Keratinocyte (primary cell): ENCODE data around the gene CYP46A1. TPM values are rescaled to one million over a fixed set of nuclear protein-coding genes. Genes with fewer than 3 reads are reported as not detected.

ENCODE experiments used
- DNase-seq: peaks from one replicate; pipeline ENCODE4 v3.0.0-alpha.2; 2011; ENCODE audit warnings: low read depth, missing footprints, low spot score
- FAIRE-seq: peaks from 2 replicates; lab custom pipeline; 2011; peaks lifted over from hg19 to GRCh38; lab: Jason Lieb, UNC
- H2AFZ ChIP-seq: 2 replicates; pipeline ENCODE4 v1.6.0; 2012; ENCODE audit warnings: low read length, control low read depth, inconsistent platforms; ENCODE audit not compliant: control insufficient read depth
- H3K27ac ChIP-seq: 2 replicates; pipeline ENCODE4 v1.5.1; 2011; ENCODE audit warnings: low read length; ENCODE audit not compliant: control insufficient read depth, insufficient read depth
- H3K27me3 ChIP-seq: 3 replicates; pipeline ENCODE4 v1.6.0; 2011; ENCODE audit warnings: low read length; ENCODE audit not compliant: control insufficient read depth, insufficient read depth; ENCODE audit errors: extremely low read depth
- H3K36me3 ChIP-seq, 2 experiments: 2 replicates in 1 of 2; 3 replicates in 1 of 2; pipeline ENCODE4 v1.5.1; 2011; ENCODE audit warnings: low read length in 2 of 2, mild to moderate bottlenecking in 1 of 2; ENCODE audit not compliant: control insufficient read depth in 2 of 2, insufficient read depth in 2 of 2; ENCODE audit errors: extremely low read depth in 1 of 2
- H3K4me1 ChIP-seq: 3 replicates; pipeline ENCODE4 v1.5.1; 2011; ENCODE audit warnings: low read length; ENCODE audit not compliant: control insufficient read depth, insufficient read depth; ENCODE audit errors: extremely low read depth
- H3K4me2 ChIP-seq: 3 replicates; pipeline ENCODE4 v1.6.0; 2011; ENCODE audit warnings: low read depth, low read length; ENCODE audit not compliant: control insufficient read depth, insufficient read depth; ENCODE audit errors: extremely low read depth
- H3K4me3 ChIP-seq, 3 experiments: fragments of 200-600 bp in 1 of 3; sonication (generic) in 1 of 3; 2 replicates in 2 of 3; 3 replicates in 1 of 3; pipeline ENCODE4 v1.5.1; 2011 to 2016; ENCODE audit warnings: low read length in 3 of 3, mild to moderate bottlenecking in 3 of 3, control low read depth in 2 of 3, inconsistent platforms in 1 of 3, low read depth in 1 of 3, mixed read lengths in 1 of 3, mixed run types in 1 of 3, moderate library complexity in 1 of 3; ENCODE audit not compliant: control insufficient read depth in 2 of 3, insufficient read depth in 2 of 3; ENCODE audit errors: extremely low read depth in 1 of 3
- H3K79me2 ChIP-seq: 2 replicates; pipeline ENCODE4 v1.6.0; 2012; ENCODE audit warnings: low read length; ENCODE audit not compliant: control insufficient read depth, insufficient read depth
- H3K9ac ChIP-seq: 3 replicates; pipeline ENCODE4 v1.6.0; 2011; ENCODE audit warnings: low read length; ENCODE audit not compliant: control insufficient read depth, insufficient read depth; ENCODE audit errors: extremely low read depth
- H3K9me1 ChIP-seq: 3 replicates; pipeline ENCODE4 v1.6.0; 2011; ENCODE audit warnings: low read length; ENCODE audit not compliant: control insufficient read depth, insufficient read depth; ENCODE audit errors: extremely low read depth
- H3K9me3 ChIP-seq: 2 replicates; pipeline ENCODE4 v1.5.1; 2012; ENCODE audit warnings: low read depth, low read length; ENCODE audit not compliant: control insufficient read depth
- H4K20me1 ChIP-seq: 3 replicates; pipeline ENCODE4 v1.6.0; 2011; ENCODE audit warnings: low read length; ENCODE audit not compliant: control insufficient read depth, insufficient read depth; ENCODE audit errors: extremely low read depth
- CTCF ChIP-seq, 3 experiments: IDR thresholded peaks in 1 of 3; conservative IDR thresholded peaks in 1 of 3; optimal IDR thresholded peaks in 1 of 3; 2 replicates in 2 of 3; 3 replicates in 1 of 3; pipeline versions ENCODE3 to v1.5.1; 2011; ENCODE audit warnings: low read length in 3 of 3, mild to moderate bottlenecking in 3 of 3, moderate library complexity in 2 of 3, control low read depth in 1 of 3, inconsistent platforms in 1 of 3; ENCODE audit not compliant: insufficient read depth in 2 of 3; ENCODE audit errors: extremely low read depth in 1 of 3
- EZH2 ChIP-seq: IDR thresholded peaks from one replicate; pipeline ENCODE4 v1.6.1; 2012; ENCODE audit warnings: inconsistent platforms, mild to moderate bottlenecking, low read length, moderate library complexity
- dilution Hi-C: fragments of 300-500 bp; cut with MboI; formaldehyde crosslinking; loops from one replicate; pipeline ENCODE4 v1.7.0; 2020; ENCODE audit warnings: low sequenced_read_pairs; ENCODE audit not compliant: extremely low pct_ligation_motif_present
- polyA plus RNA-seq, 5 experiments: library from polyadenylated mRNA; depleted of rRNA in 3 of 5; stranded (reverse) in 3 of 5; stranded (forward) in 1 of 5; unstranded in 1 of 5; fragments of >200 nt; gene quantifications; 1 replicate in 1 of 5; 2 replicates in 3 of 5; 3 replicates in 1 of 5; pipeline versions ENCODE4 v1.2.1 to v1.2.3, GENCODE V29; 2011 to 2012; ENCODE audit warnings: missing spikeins in 2 of 5, low read depth in 1 of 5, low replicate concordance in 1 of 5

Gene CYP46A1
- polyA plus RNA-seq, 1 donor (not counting 4 experiments of a cell fraction or from before 2014, with no cell fraction given) = 0.01 TPM

GRCh38 chr14:99751539-99752485, 67.7 kb downstream of the CYP46A1 start:
- peak overlapping the region; percentile 70 for H3K4me2 ChIP-seq
- no peak overlapping the region for H3K4me3 ChIP-seq
- H3K27me3 ChIP-seq = peaks cover 9% of the 10 kb centered on the region
- peak overlapping the region; percentile 62 for H3K9ac ChIP-seq
- no peaks in the 10 kb centered on the region for H3K79me2 ChIP-seq
- FAIRE-seq (no peak), DNase-seq (no peak)
- TF ChIP-seq CTCF (optimal IDR thresholded peaks at IDR 0.05 in 1 of 3, IDR thresholded peaks at IDR 0.05 in 1 of 3, conservative IDR thresholded peaks at IDR 0.05 in 1 of 3; ENCODE audit: extremely low read depth in 1 of 3, insufficient read depth in 2 of 3, low read length in 3 of 3) (no peak), EZH2 (no peak)
- H2AFZ ChIP-seq = no peak overlapping the region
- no peaks in the 10 kb centered on the region for H3K9me3 ChIP-seq
- peaks cover 38% of the 10 kb centered on the region for H3K4me1 ChIP-seq
- dilution Hi-C loops = no loop called here
- no peaks in the 10 kb centered on the region for H4K20me1 ChIP-seq
- no peaks in the 10 kb centered on the region for H3K9me1 ChIP-seq
- no peak overlapping the region for H3K27ac ChIP-seq
- H3K36me3 ChIP-seq = no peaks in the 10 kb centered on the region

GRCh38 chr14:99752486-99753121, 68.5 kb downstream of the CYP46A1 start:
- Histone ChIP-seq H4K20me1 (no peaks in the 10 kb centered on the region), H2AFZ (peak overlapping the region; percentile 64), H3K4me1 (peaks cover 43% of the 10 kb centered on the region), H3K36me3 (no peaks in the 10 kb centered on the region), H3K9me3 (no peaks in the 10 kb centered on the region), H3K4me3 (no peak overlapping the region), H3K27me3 (peaks cover 9% of the 10 kb centered on the region), H3K9me1 (no peaks in the 10 kb centered on the region), H3K27ac (peak overlapping the region; percentile 58), H3K9ac (peak overlapping the region; percentile 62), H3K4me2 (peak overlapping the region; percentile 70), H3K79me2 (no peaks in the 10 kb centered on the region)
- DNase-seq = no peak
- dilution Hi-C loops = no loop called here
- FAIRE-seq = peak; percentile 79
- TF ChIP-seq CTCF (optimal IDR thresholded peaks at IDR 0.05 in 1 of 3, IDR thresholded peaks at IDR 0.05 in 1 of 3, conservative IDR thresholded peaks at IDR 0.05 in 1 of 3; ENCODE audit: extremely low read depth in 1 of 3, insufficient read depth in 2 of 3, low read length in 3 of 3) = no peak
- no peak for TF ChIP-seq EZH2
